Epithelial cell of esophagus (primary cell): ENCODE measurements around the gene PITHD1.

Experiments
- DNase-seq: peaks from one replicate; pipeline ENCODE4 v3.0.0; 2010; ENCODE audit warnings: low read depth
- H3K4me3 ChIP-seq: 2 replicates; pipeline ENCODE4 v1.5.1; 2011; ENCODE audit warnings: mild to moderate bottlenecking, low read length, control low read depth
- CTCF ChIP-seq: IDR thresholded peaks from 2 replicates; pipeline ENCODE4 v1.5.1; 2011; ENCODE audit warnings: low read depth, mild to moderate bottlenecking, low read length, control low read depth, inconsistent platforms; ENCODE audit not compliant: insufficient read depth; ENCODE audit errors: missing control alignments

The PITHD1 gene

GRCh38 chr1:23756676-23757075 is 21.5 kb upstream of the PITHD1 start:
- no peak overlapping the region for H3K4me3 ChIP-seq
- no peak for TF ChIP-seq CTCF
- no peak for DNase-seq

GRCh38 chr1:23757812-23758211 is 20.4 kb upstream of the PITHD1 start:
- TF ChIP-seq CTCF, result no peak
- no peak for DNase-seq
- H3K4me3 ChIP-seq, result no peak overlapping the region

- no peak for DNase-seq
- no peak for TF ChIP-seq CTCF
- no peak overlapping the region for H3K4me3 ChIP-seq
Observed at GRCh38 chr1:23759277-23759676, 18.9 kb upstream of the PITHD1 start.

- TF ChIP-seq CTCF, result no peak
- no peak for DNase-seq
- H3K4me3 ChIP-seq, result no peak overlapping the region
Observed at GRCh38 chr1:23763041-23763577, 15.1 kb upstream of the PITHD1 start.

- DNase-seq, result no peak
- TF ChIP-seq CTCF, result no peak
- no peak overlapping the region for H3K4me3 ChIP-seq
Observed at GRCh38 chr1:23768733-23769132, 9.5 kb upstream of the PITHD1 start.

- peak; percentile 85 for DNase-seq
- peak; percentile 99 for TF ChIP-seq CTCF
- H3K4me3 ChIP-seq, result no peak overlapping the region
Observed at GRCh38 chr1:23772049-23772853, 6.0 kb upstream of the PITHD1 start.

- no peak overlapping the region for H3K4me3 ChIP-seq
- no peak for DNase-seq
- TF ChIP-seq CTCF, result no peak
Observed at GRCh38 chr1:23772854-23773242, 5.4 kb upstream of the PITHD1 start.
